Esophagus muscularis mucosa (tissue), 4 donors: ENCODE data around the gene LRP6. TPM values are rescaled to one million over a fixed set of nuclear protein-coding genes. Genes with fewer than 3 reads are reported as not detected.
"Not testable (repeated sequence)": the region's sequence is repeated elsewhere in the genome, so short reads cannot be mapped to it uniquely, and the experiment has no call there.

Experiments
- DNase-seq: peaks from one replicate; pipeline ENCODE4 v3.0.0-alpha.2; 2017; ENCODE audit errors: extremely low spot score
- H3K27ac ChIP-seq, 4 donors: fragments of 200-600 bp; sonication (generic); replicated peaks in 1 of 4; 1 replicate in 3 of 4; 2 replicates in 1 of 4; pipeline ENCODE4 v1.5.1; 2016 to 2019; ENCODE audit warnings: mild to moderate bottlenecking in 1 of 4
- H3K27me3 ChIP-seq, 4 donors: fragments of 200-600 bp; sonication (generic); one replicate each; pipeline versions ENCODE4 v1.5.1 to v1.6.0; 2016 to 2019
- H3K36me3 ChIP-seq, 4 donors: fragments of 200-600 bp; sonication (generic); one replicate each; pipeline ENCODE4 v1.5.1; 2016 to 2019
- H3K4me1 ChIP-seq, 4 donors: fragments of 200-600 bp; sonication (generic); one replicate each; pipeline ENCODE4 v1.5.1; 2016 to 2019
- H3K4me3 ChIP-seq, 4 donors: fragments of 200-600 bp; sonication (generic); 1 replicate in 2 of 4; 2 replicates in 2 of 4; pipeline ENCODE4 v1.5.1; 2016 to 2019; ENCODE audit warnings: mild to moderate bottlenecking in 4 of 4, moderate library complexity in 1 of 4
- H3K9me3 ChIP-seq, 4 donors: fragments of 200-600 bp; sonication (generic); 1 replicate in 3 of 4; 2 replicates in 1 of 4; pipeline ENCODE4 v1.5.1; 2016 to 2019
- CTCF ChIP-seq, 3 experiments: fragments of 200-600 bp in 2 of 3; fragments of 450-650 bp in 1 of 3; sonication (generic) in 2 of 3; IDR thresholded peaks; one replicate each; pipeline ENCODE4 v1.5.1; 2017 to 2019; ENCODE audit warnings: antibody characterized with exemption in 3 of 3, mild to moderate bottlenecking in 2 of 3, moderate library complexity in 1 of 3
- EP300 ChIP-seq: sonication (generic); formaldehyde crosslinking; IDR thresholded peaks from one replicate; pipeline ENCODE4 v1.6.1; 2017; ENCODE audit warnings: antibody characterized with exemption
- POLR2A ChIP-seq: fragments of 450-650 bp; IDR thresholded peaks from one replicate; pipeline ENCODE4 v1.6.1; 2017; ENCODE audit warnings: antibody characterized with exemption, moderate library complexity, mild to moderate bottlenecking, low read depth
- POLR2AphosphoS5 ChIP-seq, 2 donors: sonication (generic); formaldehyde crosslinking; IDR thresholded peaks; one replicate each; pipeline ENCODE4 v1.6.1; 2017; ENCODE audit warnings: antibody characterized with exemption in 2 of 2
- WGBS: methylation state at CpG from one replicate; pipeline ENCODE4 v1.1.5; 2018; 5-methylcytosine and 5-hydroxymethylcytosine counted together
- intact Hi-C: fragments of 100-400 bp; cut with DNase I; formaldehyde crosslinking; loops from one replicate; pipeline ENCODE4 v1.15.1; 2023
- total RNA-seq, 4 donors: library from RNA; depleted of rRNA; stranded (reverse); fragments of >200 nt; gene quantifications; one replicate each; pipeline versions ENCODE4 v1.1.0 to v1.2.1, GENCODE V29; 2016

LRP6 gene
- total RNA-seq, 4 donors from 2014 or later: 26.2 to 61.1 (median 34.8) TPM

- peak overlapping the region; percentile 97 to 99 (median 98) for H3K27ac ChIP-seq
- H3K4me3 ChIP-seq: peak overlapping the region; percentile 64 to 88 (median 84)
- H3K36me3 ChIP-seq: no peaks in the 10 kb centered on the region
- H3K27me3 ChIP-seq: no peaks in the 10 kb centered on the region
- H3K9me3 ChIP-seq: no peaks in the 10 kb centered on the region
- WGBS: 36% methylated on average over 6 of the region's 6 CpGs
- no peak for DNase-seq
- H3K4me1 ChIP-seq: peaks cover 11 to 33% (median 25%) of the 10 kb centered on the region in 4 donors
- no peak for TF ChIP-seq EP300
- intact Hi-C loops: loop anchor here (5.0 to 10.0 kb wide), 4 partner anchors 60 to 447 kb away; partner anchors contain the start of gene CDKN1B
Observed at GRCh38 chr12:12267742-12268200, 927 bp upstream of the LRP6 start.

- Histone ChIP-seq H3K4me3 (peak overlapping the region; percentile 64 to 88 (median 84)), H3K36me3 (no peaks in the 10 kb centered on the region), H3K4me1 (peaks cover 11 to 33% (median 25%) of the 10 kb centered on the region in 4 donors), H3K9me3 (no peaks in the 10 kb centered on the region), H3K27ac (peak overlapping the region; percentile 97 to 99 (median 98)), H3K27me3 (no peaks in the 10 kb centered on the region)
- DNase-seq: no peak
- intact Hi-C loops: loop anchor here (5.0 to 10.0 kb wide), 4 partner anchors 61 to 448 kb away; partner anchors contain the start of gene CDKN1B
- TF ChIP-seq POLR2A (no peak), EP300 (no peak), POLR2AphosphoS5 (IDR thresholded peaks at IDR 0.05) (no peak), CTCF (IDR thresholded peaks at IDR 0.05) (no peak)
- 1% methylated on average over 25 of the region's 27 CpGs for WGBS
Observed at GRCh38 chr12:12266389-12266872, 413 bp downstream of the LRP6 start.

GRCh38 chr12:12265571-12266388 lies 1.1 kb downstream of the LRP6 start:
- no peak for DNase-seq
- H3K27ac ChIP-seq: peak overlapping the region; percentile 97 to 99 (median 98)
- H3K27me3 ChIP-seq: no peaks in the 10 kb centered on the region
- no peaks in the 10 kb centered on the region for H3K36me3 ChIP-seq
- intact Hi-C loops: loop anchor here (5.0 to 10.0 kb wide), 4 partner anchors 62 to 449 kb away; partner anchors contain the start of gene CDKN1B
- TF ChIP-seq POLR2AphosphoS5 (IDR thresholded peaks at IDR 0.05) (peak in 1 of 2 donors; percentile 21), CTCF (IDR thresholded peaks at IDR 0.05) (no peak)
- H3K9me3 ChIP-seq: no peaks in the 10 kb centered on the region
- under 1% methylated on average over 24 of the region's 25 CpGs for WGBS
- H3K4me1 ChIP-seq: peaks cover 11 to 33% (median 25%) of the 10 kb centered on the region in 4 donors
- peak overlapping the region; percentile 64 to 88 (median 84) for H3K4me3 ChIP-seq

- H3K27ac ChIP-seq: peak overlapping the region in 3 of 4 donors; percentile 97 to 98 (median 98)
- no peaks in the 10 kb centered on the region for H3K9me3 ChIP-seq
- H3K4me3 ChIP-seq: peak overlapping the region; percentile 64 to 88 (median 84)
- WGBS: 23% methylated on average over 3 of the region's 3 CpGs
- TF ChIP-seq CTCF (IDR thresholded peaks at IDR 0.05): no peak
- TF ChIP-seq POLR2AphosphoS5 (IDR thresholded peaks at IDR 0.05): no peak
- no peak for TF ChIP-seq EP300
- no peak for TF ChIP-seq POLR2A
- DNase-seq: no peak
- no peaks in the 10 kb centered on the region for H3K36me3 ChIP-seq
- intact Hi-C loops: loop anchor here (5.0 to 10.0 kb wide), 4 partner anchors 62 to 450 kb away; partner anchors contain the start of gene CDKN1B
- H3K4me1 ChIP-seq: peaks cover 11 to 33% (median 25%) of the 10 kb centered on the region in 4 donors
- H3K27me3 ChIP-seq: no peaks in the 10 kb centered on the region
Observed at GRCh38 chr12:12265035-12265434, 1.8 kb downstream of the LRP6 start.

GRCh38 chr12:12263909-12264308 lies 2.9 kb downstream of the LRP6 start:
- H3K9me3 ChIP-seq: no peaks in the 10 kb centered on the region

GRCh38 chr12:12256291-12256757 lies 10.5 kb downstream of the LRP6 start:
- WGBS: 97% methylated on average over 6 of the region's 6 CpGs
- intact Hi-C loops, H3K9me3 ChIP-seq, H3K27ac ChIP-seq, H3K27me3 ChIP-seq, H3K36me3 ChIP-seq, H3K4me1 ChIP-seq, H3K4me3 ChIP-seq, DNase-seq: not testable (repeated sequence)

More at GRCh38 chr12:12263909-12264308, 2.9 kb downstream of the LRP6 start:
- Histone ChIP-seq H3K36me3 (no peaks in the 10 kb centered on the region), H3K27me3 (no peaks in the 10 kb centered on the region), H3K27ac (peak overlapping the region in 1 of 4 donors; percentile 98), H3K4me3 (no peak overlapping the region), H3K4me1 (peaks cover 11 to 33% (median 25%) of the 10 kb centered on the region in 4 donors)
- no peak for DNase-seq
- WGBS: 57% methylated on average over 2 of the region's 2 CpGs
- TF ChIP-seq POLR2AphosphoS5 (IDR thresholded peaks at IDR 0.05): no peak
- no peak for TF ChIP-seq EP300
- TF ChIP-seq CTCF (IDR thresholded peaks at IDR 0.05): no peak
- TF ChIP-seq POLR2A: no peak
- intact Hi-C loops: loop anchor here (10.0 kb wide), 2 partner anchors 99 to 451 kb away; partner anchors contain the start of gene CDKN1B
